ENCODE results near the gene GPR15LG. TPM values are rescaled to one million over a fixed set of nuclear protein-coding genes. Genes with fewer than 3 reads are reported as not detected.
"Not testable (repeated sequence)": the region's sequence is repeated elsewhere in the genome, so short reads cannot be mapped to it uniquely, and the experiment has no call there.

The GPR15LG gene
- total and polyA plus RNA-seq, 4 donors, result not detected

DNA sequence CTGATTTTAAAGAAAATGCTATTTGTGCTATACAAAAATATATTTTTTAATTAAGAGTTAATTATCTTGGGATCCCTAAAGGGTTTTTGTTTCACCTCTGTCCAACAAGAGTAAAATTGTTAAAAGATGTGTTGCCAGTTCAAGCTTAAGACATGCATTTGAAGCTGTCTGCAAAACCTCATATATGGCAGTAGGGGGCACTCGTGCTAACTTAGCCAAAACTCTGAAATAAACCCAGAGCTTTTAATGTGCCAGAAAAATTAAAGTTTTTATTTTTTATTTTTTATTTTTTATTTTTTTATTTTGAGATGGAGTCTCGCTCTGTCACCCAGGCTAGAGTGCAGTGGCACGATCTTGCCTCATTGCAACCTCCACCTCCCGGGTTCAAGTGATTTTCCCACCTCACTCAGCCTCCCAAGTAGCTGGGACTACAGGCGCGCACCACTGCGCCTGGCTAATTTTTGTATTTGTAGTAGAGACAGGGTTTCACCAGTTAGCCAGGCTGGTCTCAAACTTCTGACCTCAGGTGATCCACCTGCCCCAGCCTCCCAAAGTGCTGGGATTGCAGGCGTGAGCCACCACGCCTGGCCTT is 25.5 kb upstream of the GPR15LG start:
- not testable (repeated sequence) for H3K4me1 ChIP-seq (ENCODE audit: control insufficient read depth, insufficient read depth, low read length); H3K27me3 ChIP-seq (ENCODE audit: control insufficient read depth, insufficient read depth, low read length); H3K27ac ChIP-seq (ENCODE audit: low read depth, low read length); H3K4me3 ChIP-seq (ENCODE audit: low read depth, low read length); H3K9me3 ChIP-seq (ENCODE audit: control insufficient read depth, insufficient read depth, low read length)
- no CpG with 5 or more reads among the region's 9 CpGs for WGBS (ENCODE audit: insufficient coverage)
- peak in 3 of 6 donors; percentile 29 to 76 (median 55) for DNase-seq (ENCODE audit: low read depth in 4 of 6, low spot score in 6 of 6)
- peaks cover 14% of the 10 kb centered on the region for H3K36me3 ChIP-seq (ENCODE audit: control insufficient read depth, insufficient read depth, low read length)

DNA sequence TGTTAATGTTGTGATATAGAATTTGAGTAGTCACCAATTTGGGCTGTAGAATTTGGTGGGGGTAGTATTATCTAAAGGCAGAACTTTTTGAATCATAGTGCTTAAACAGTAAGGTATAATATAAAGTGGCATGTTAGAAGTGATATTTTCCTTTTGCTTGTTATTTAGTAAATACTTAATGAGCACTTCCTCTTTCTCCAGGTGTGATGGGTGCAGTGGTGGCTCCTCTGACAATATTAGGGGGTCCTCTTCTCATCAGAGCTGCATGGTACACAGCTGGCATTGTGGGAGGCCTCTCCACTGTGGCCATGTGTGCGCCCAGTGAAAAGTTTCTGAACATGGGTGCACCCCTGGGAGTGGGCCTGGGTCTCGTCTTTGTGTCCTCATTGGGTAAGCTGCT is 23.7 kb upstream of the GPR15LG start:
- no peak for DNase-seq (ENCODE audit: low read depth in 4 of 6, low spot score in 6 of 6)
- Histone ChIP-seq H3K4me3 (ENCODE audit: low read depth, low read length) (no peak overlapping the region), H3K36me3 (ENCODE audit: control insufficient read depth, insufficient read depth, low read length) (peaks cover 14% of the 10 kb centered on the region), H3K9me3 (ENCODE audit: control insufficient read depth, insufficient read depth, low read length) (no peaks in the 10 kb centered on the region), H3K27me3 (ENCODE audit: control insufficient read depth, insufficient read depth, low read length) (no peaks in the 10 kb centered on the region), H3K27ac (ENCODE audit: low read depth, low read length) (no peak overlapping the region), H3K4me1 (ENCODE audit: control insufficient read depth, insufficient read depth, low read length) (no peaks in the 10 kb centered on the region)
- WGBS (ENCODE audit: insufficient coverage), result 90% methylated on average over 2 of the region's 2 CpGs

DNA sequence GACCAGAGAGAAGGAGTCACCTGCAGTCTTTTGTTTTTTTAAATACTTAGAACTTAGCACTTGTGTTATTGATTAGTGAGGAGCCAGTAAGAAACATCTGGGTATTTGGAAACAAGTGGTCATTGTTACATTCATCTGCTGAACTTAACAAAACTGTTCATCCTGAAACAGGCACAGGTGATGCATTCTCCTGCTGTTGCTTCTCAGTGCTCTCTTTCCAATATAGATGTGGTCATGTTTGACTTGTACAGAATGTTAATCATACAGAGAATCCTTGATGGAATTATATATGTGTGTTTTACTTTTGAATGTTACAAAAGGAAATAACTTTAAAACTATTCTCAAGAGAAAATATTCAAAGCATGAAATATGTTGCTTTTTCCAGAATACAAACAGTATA is 20.8 kb upstream of the GPR15LG start:
- no peaks in the 10 kb centered on the region for H3K27me3 ChIP-seq (ENCODE audit: control insufficient read depth, insufficient read depth, low read length)
- no peak overlapping the region for H3K4me3 ChIP-seq (ENCODE audit: low read depth, low read length)
- H3K36me3 ChIP-seq (ENCODE audit: control insufficient read depth, insufficient read depth, low read length), result peaks cover 14% of the 10 kb centered on the region
- no peak overlapping the region for H3K27ac ChIP-seq (ENCODE audit: low read depth, low read length)
- H3K4me1 ChIP-seq (ENCODE audit: control insufficient read depth, insufficient read depth, low read length), result no peaks in the 10 kb centered on the region
- no peak for DNase-seq (ENCODE audit: low read depth in 4 of 6, low spot score in 6 of 6)
- H3K9me3 ChIP-seq (ENCODE audit: control insufficient read depth, insufficient read depth, low read length), result no peaks in the 10 kb centered on the region

DNA sequence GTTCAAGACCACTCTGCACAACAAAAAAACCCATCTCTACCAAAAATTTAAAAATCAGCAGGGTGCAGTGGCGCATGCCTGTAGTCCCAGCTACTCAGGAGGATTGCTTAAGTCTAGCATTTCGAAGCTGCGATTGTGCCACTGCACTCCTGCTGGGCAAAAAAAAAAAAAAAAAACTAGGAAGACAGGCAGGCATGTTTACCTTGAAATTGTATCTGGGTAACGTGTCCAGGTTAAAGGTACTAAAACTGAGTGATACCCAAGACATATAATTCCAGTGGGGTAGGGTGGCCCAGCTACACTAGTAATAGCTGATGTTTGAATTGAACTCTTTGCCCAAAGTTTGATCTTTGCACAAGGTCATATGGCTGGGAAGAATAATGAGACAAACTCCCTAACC is 18.1 kb upstream of the GPR15LG start:
- Histone ChIP-seq H3K27me3 (ENCODE audit: control insufficient read depth, insufficient read depth, low read length) (no peaks in the 10 kb centered on the region), H3K4me3 (ENCODE audit: low read depth, low read length) (no peak overlapping the region), H3K36me3 (ENCODE audit: control insufficient read depth, insufficient read depth, low read length) (peaks cover 9% of the 10 kb centered on the region), H3K27ac (ENCODE audit: low read depth, low read length) (no peak overlapping the region), H3K4me1 (ENCODE audit: control insufficient read depth, insufficient read depth, low read length) (no peaks in the 10 kb centered on the region), H3K9me3 (ENCODE audit: control insufficient read depth, insufficient read depth, low read length) (no peaks in the 10 kb centered on the region)
- 91% methylated on average over 3 of the region's 4 CpGs for WGBS (ENCODE audit: insufficient coverage)
- no peak for DNase-seq (ENCODE audit: low read depth in 4 of 6, low spot score in 6 of 6)

DNA sequence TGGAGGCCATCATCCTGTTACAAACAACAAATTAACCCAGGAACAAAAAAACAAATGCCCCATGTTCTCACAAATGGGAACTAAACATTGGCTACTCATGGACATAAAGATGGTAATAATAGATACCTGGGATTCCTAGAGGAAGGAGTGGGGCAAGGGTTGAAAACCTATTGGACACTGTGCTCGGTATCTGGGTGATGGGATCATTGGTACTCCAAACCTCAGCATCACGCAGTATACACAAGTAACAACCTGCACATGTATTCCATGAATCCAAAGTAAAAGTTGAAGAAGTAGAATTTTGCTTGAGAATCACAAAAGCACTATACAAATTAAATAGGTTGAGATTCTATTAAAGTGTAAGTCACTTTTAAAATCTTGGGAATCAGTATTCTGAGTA is 17.6 kb upstream of the GPR15LG start:
- no CpG with 5 or more reads among the region's 2 CpGs for WGBS (ENCODE audit: insufficient coverage)
- peaks cover 7% of the 10 kb centered on the region for H3K36me3 ChIP-seq (ENCODE audit: control insufficient read depth, insufficient read depth, low read length)
- H3K27ac ChIP-seq (ENCODE audit: low read depth, low read length), result no peak overlapping the region
- DNase-seq (ENCODE audit: low read depth in 4 of 6, low spot score in 6 of 6), result no peak
- no peak overlapping the region for H3K4me3 ChIP-seq (ENCODE audit: low read depth, low read length)
- H3K4me1 ChIP-seq (ENCODE audit: control insufficient read depth, insufficient read depth, low read length), result no peaks in the 10 kb centered on the region
- H3K27me3 ChIP-seq (ENCODE audit: control insufficient read depth, insufficient read depth, low read length), result no peaks in the 10 kb centered on the region
- no peaks in the 10 kb centered on the region for H3K9me3 ChIP-seq (ENCODE audit: control insufficient read depth, insufficient read depth, low read length)

DNA sequence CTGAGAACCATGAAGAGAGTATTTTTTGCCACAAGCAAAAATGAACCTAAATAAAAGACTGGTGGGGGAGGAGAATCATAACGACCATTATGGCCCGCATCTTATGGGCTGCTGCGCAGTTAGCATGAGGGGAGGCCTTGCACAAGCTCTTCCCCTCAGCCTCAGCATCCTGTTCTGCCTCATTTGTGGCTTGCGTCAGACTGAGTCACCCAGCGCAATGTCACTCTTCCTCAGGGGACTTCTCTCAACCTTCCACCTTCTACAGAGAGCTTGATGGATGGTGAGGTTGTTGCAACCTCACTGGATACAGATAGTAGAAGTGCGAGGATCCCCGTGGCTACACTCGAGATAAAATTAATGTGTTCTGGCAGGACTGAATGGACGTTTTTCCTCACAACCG is 16.8 kb upstream of the GPR15LG start:
- Histone ChIP-seq H3K9me3 (ENCODE audit: control insufficient read depth, insufficient read depth, low read length) (no peaks in the 10 kb centered on the region), H3K27ac (ENCODE audit: low read depth, low read length) (no peak overlapping the region), H3K4me1 (ENCODE audit: control insufficient read depth, insufficient read depth, low read length) (no peaks in the 10 kb centered on the region), H3K4me3 (ENCODE audit: low read depth, low read length) (no peak overlapping the region), H3K27me3 (ENCODE audit: control insufficient read depth, insufficient read depth, low read length) (no peaks in the 10 kb centered on the region), H3K36me3 (ENCODE audit: control insufficient read depth, insufficient read depth, low read length) (peaks cover 6% of the 10 kb centered on the region)
- DNase-seq (ENCODE audit: low read depth in 4 of 6, low spot score in 6 of 6), result peak in 1 of 6 donors; percentile 45
- 41% methylated on average over 5 of the region's 10 CpGs for WGBS (ENCODE audit: insufficient coverage)

DNA sequence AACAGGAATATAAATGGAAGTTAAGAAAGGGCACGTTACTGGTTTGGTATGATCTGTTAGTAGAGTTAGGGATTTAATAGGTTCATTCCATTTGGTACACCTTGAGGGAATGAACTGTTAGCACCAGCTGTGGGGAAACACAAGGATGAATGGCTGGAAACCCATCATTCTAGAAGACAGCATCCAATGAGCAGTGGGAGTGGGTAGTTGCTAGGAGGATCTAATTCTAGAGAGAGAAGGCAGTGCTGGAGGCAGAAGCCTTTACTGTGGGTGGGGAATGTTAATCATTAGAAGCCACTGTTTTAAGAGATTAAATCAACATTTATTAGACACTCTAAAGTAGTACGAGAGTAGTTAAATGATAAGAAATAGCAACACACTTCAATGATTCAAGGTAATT is 15.5 kb upstream of the GPR15LG start:
- H3K9me3 ChIP-seq (ENCODE audit: control insufficient read depth, insufficient read depth, low read length), result no peaks in the 10 kb centered on the region
- H3K4me3 ChIP-seq (ENCODE audit: low read depth, low read length), result no peak overlapping the region
- H3K4me1 ChIP-seq (ENCODE audit: control insufficient read depth, insufficient read depth, low read length), result no peaks in the 10 kb centered on the region
- DNase-seq (ENCODE audit: low read depth in 4 of 6, low spot score in 6 of 6), result no peak
- H3K27ac ChIP-seq (ENCODE audit: low read depth, low read length), result no peak overlapping the region
- no peaks in the 10 kb centered on the region for H3K27me3 ChIP-seq (ENCODE audit: control insufficient read depth, insufficient read depth, low read length)
- peaks cover 6% of the 10 kb centered on the region for H3K36me3 ChIP-seq (ENCODE audit: control insufficient read depth, insufficient read depth, low read length)
- 100% methylated on average over 1 of the region's 2 CpGs for WGBS (ENCODE audit: insufficient coverage)

DNA sequence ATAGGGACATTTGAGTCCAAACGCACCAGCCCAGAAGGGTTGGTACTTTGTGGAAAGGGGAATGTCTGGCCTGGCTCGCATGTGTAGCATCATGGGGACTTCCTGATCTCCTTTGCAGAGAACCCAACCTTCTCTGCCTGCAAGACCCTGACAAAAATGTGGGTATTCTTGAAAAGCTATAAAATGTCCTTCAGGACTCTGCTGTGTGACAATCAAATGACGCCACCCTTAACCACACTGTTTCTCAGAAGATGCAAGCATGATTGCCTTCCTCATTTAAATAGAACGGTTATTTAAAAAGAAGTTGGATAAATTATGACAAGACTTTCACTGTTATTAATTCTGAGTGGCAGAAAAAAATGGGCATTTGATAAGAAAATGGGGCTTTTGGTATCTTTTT is 15.1 kb upstream of the GPR15LG start:
- no peak overlapping the region for H3K4me3 ChIP-seq (ENCODE audit: low read depth, low read length)
- WGBS (ENCODE audit: insufficient coverage), result 60% methylated on average over 1 of the region's 4 CpGs
- no peaks in the 10 kb centered on the region for H3K27me3 ChIP-seq (ENCODE audit: control insufficient read depth, insufficient read depth, low read length)
- DNase-seq (ENCODE audit: low read depth in 4 of 6, low spot score in 6 of 6), result no peak
- H3K27ac ChIP-seq (ENCODE audit: low read depth, low read length), result no peak overlapping the region
- H3K36me3 ChIP-seq (ENCODE audit: control insufficient read depth, insufficient read depth, low read length), result peaks cover 6% of the 10 kb centered on the region
- H3K9me3 ChIP-seq (ENCODE audit: control insufficient read depth, insufficient read depth, low read length), result no peaks in the 10 kb centered on the region
- no peaks in the 10 kb centered on the region for H3K4me1 ChIP-seq (ENCODE audit: control insufficient read depth, insufficient read depth, low read length)

DNA sequence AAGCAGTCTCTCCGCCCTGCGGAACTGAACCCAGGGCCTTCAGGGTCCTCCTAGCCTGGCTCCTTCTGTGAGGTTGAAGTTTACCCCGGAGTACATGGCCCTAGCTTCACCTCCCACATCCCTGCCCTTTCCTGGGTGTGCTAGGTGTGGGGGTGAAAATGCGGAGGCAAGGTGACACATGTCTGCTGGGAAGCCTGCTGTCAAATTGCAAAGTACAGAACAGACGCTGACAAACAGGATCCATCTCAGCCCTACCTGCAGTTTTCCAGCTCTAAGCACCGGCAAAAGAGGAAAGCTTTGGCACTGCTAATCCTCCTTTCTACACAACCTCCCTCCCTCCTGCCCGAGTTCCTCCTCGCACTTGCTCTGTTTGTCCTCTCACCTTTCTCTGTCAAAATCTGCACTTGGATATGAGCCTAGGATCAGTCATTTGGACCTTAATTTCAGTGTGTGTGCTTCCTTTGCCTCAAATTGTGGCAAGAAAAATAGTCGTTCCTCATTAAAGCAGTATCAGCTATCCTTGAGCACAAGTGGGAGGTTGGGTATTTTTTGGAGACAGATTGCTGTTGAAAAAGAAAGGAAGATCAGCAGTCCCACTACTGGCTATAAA is 14.4 kb upstream of the GPR15LG start:
- peak in 1 of 6 donors; percentile 81 for DNase-seq (ENCODE audit: low read depth in 4 of 6, low spot score in 6 of 6)

DNA sequence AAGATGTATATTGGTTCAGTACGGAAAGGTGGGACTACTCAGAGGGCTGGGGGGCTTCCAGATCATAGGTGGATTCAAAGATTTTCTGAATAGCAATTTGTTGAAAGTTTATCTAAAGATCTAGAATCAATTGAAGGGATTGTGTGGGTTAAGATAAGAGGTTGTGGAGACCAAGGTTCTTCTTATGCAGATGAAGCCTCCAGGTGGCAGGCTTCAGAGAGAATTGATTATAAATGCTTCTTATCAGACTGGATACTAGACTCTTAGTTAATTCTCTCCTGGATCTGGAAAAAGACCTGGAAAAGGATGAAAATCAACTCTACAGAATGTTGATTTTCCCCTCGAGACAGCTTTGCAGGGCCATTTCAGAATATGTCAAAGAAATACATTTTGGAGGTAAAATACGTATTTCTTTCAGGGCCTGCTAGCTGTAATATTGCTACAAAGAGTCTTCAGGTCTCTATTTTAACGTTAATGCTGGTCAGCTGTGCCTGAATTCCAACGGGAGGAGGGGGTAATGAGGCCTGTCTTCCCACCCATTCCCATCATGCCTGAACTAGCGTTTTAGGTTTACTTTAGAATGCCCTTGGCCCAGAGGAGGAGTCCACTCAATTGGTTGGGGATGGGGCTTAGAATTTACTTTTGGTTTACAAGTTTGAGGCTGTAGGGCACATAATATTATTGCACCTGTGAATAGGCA is 12.8 kb upstream of the GPR15LG start:
- no peaks in the 10 kb centered on the region for H3K36me3 ChIP-seq (ENCODE audit: control insufficient read depth, insufficient read depth, low read length)
- H3K27me3 ChIP-seq (ENCODE audit: control insufficient read depth, insufficient read depth, low read length), result no peaks in the 10 kb centered on the region
- no peak overlapping the region for H3K4me3 ChIP-seq (ENCODE audit: low read depth, low read length)
- H3K27ac ChIP-seq (ENCODE audit: low read depth, low read length), result no peak overlapping the region
- 76% methylated on average over 1 of the region's 6 CpGs for WGBS (ENCODE audit: insufficient coverage)
- DNase-seq (ENCODE audit: low read depth in 4 of 6, low spot score in 6 of 6), result no peak
- H3K9me3 ChIP-seq (ENCODE audit: control insufficient read depth, insufficient read depth, low read length), result no peaks in the 10 kb centered on the region
- no peaks in the 10 kb centered on the region for H3K4me1 ChIP-seq (ENCODE audit: control insufficient read depth, insufficient read depth, low read length)

More for the DNA sequence above, 14.4 kb upstream of the GPR15LG start:
- Histone ChIP-seq H3K36me3 (ENCODE audit: control insufficient read depth, insufficient read depth, low read length) (peaks cover 4% of the 10 kb centered on the region), H3K9me3 (ENCODE audit: control insufficient read depth, insufficient read depth, low read length) (no peaks in the 10 kb centered on the region), H3K4me3 (ENCODE audit: low read depth, low read length) (no peak overlapping the region), H3K27me3 (ENCODE audit: control insufficient read depth, insufficient read depth, low read length) (no peaks in the 10 kb centered on the region), H3K4me1 (ENCODE audit: control insufficient read depth, insufficient read depth, low read length) (no peaks in the 10 kb centered on the region), H3K27ac (ENCODE audit: low read depth, low read length) (no peak overlapping the region)
- WGBS (ENCODE audit: insufficient coverage), result 36% methylated on average over 5 of the region's 9 CpGs
